Measurements from ENCODE around the gene DCLRE1B.

GRCh38 chr1:113950908-113951307 lies 45.8 kb downstream of the DCLRE1B start:
- TF ChIP-seq CTCF (IDR thresholded peaks at IDR 0.05) (no peak), POLR2A (IDR thresholded peaks at IDR 0.05) (no peak)

Measured in uterus (tissue), 2 donors.